Measurements from ENCODE around the gene CAMK2G.
"Not testable (repeated sequence)": the region's sequence is repeated elsewhere in the genome, so short reads cannot be mapped to it uniquely, and the experiment has no call there.

The CAMK2G gene

DNA sequence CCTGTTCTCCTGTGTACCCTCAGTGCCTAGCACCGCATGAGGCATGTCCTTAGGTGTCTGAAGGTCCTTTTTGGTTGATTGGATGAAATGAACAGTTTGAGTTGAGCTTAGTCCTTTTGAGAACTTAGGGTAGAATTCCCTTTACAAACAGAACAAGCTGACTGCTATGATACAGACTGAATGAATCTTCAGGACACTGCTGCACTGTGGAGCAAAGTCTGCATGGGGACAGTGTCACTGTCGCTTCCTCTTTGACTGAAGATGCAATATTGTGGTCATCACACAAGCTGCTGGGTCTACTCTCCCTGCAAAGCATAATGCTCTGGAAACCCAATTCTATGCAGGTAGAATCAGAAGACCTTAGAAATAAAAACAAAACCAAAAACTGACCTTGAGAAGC lies 28.0 kb upstream of the CAMK2G start:
- DNase-seq (ENCODE audit: low spot score): no peak

DNA sequence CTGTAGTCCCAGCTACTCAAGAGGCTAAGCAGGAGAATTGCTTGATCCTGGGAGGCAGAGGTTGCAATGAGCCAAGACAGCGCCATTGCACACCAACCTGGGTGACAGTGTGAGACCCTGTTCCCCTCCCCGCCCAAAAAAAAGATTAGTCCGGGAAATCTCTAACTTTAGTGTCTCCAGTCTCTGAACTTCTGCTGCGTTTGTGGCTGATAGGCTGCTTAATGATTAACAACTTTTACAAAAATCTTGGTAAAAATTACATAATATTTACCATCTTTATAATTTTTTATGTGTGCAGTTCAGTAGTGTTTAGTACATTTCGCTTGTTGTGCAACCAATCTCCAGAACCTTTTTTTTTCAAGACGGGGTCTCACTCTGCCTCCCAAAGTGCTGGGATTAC lies 26.9 kb upstream of the CAMK2G start:
- no peak for DNase-seq (ENCODE audit: low spot score)

DNA sequence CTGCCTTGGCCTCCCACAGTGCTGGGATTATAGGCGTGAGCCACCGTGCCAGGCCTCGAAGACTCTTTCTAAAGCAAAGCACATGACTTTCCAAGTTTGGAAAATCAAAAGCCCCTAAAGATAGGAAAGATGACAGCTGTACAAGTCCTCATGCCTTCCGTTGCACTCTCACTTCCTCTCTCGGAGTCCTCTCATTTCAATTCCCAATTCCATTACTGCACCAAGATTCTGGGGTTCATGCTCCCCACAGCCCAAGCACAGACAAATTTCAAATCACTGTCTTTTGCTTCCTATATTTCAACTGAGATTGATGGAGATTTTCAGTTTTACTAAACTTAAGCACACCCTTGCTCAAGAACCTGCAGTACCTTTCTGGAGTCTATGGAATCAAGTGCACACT lies 25.7 kb upstream of the CAMK2G start:
- no peak for DNase-seq (ENCODE audit: low spot score)

DNA sequence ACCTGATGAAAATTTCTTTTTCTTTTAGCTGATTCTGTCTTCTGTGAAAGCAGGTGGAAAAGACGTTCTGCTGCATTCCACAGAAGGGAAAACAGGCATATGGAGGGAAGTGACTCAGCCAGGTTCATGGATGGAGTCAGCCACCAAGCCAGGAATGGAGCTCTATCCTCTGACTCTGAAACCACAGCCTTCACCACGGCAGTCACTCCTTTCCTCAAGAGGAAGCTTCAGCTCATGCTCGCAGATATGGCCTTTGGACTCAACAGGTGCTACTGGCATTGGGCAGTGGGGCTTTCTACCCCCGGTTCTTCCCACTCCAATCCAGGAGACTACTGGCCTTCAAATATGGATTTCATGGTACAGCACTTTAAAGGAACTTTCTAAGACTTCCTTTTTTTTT lies 25.1 kb upstream of the CAMK2G start:
- peak; percentile 81 for DNase-seq (ENCODE audit: low spot score)

DNA sequence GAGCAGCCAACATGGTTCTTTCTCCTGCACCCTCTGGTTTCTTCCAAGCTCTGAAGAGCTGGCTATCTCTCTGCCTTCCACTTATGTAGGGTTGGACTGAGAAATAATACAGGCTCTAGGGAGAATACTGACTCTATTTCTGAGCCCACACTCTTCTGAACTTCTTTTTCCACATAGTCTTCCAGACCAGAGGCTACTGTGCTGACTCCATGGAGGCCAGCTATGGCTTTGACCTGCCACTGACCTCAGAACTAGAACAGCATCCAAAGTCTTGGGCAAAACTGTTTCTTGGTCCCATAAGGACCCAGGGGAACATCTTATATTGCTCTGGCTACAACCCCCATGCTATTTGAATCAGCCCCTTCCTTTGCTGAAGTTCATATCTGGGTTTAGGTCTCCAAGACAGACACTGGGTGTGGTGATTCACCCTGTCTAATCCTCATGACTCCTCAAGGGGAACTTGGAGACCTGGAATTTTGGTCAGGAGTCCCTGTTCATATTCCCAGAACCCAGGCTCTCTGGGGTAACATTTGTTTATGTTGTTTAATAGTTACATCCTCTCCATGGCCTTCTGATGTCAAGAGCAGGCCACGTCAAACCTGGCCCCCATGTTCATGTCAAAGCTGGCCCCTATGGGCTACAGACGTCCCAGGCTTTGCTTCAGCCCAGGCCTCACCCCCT lies 24.5 kb upstream of the CAMK2G start:
- no peak for DNase-seq (ENCODE audit: low spot score)

DNA sequence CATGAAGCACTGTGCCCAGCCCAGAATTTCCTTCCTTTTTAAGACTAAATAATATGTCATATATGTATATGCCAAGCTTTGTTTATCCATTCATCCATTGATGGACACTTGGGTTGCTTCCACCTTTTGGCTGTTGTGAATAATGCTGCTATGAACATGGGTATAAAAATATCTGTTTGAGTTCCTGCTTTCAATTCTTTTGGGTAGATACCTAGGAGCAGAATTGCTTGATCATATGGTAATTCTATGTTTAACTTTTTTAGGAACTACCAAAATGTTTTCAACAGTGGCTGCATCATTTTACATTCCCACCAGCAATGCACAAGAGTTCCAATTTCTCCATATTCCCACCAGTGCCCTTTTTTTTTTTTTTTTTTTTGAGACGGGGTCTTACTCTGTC lies 23.3 kb upstream of the CAMK2G start:
- DNase-seq (ENCODE audit: low spot score): no peak

DNA sequence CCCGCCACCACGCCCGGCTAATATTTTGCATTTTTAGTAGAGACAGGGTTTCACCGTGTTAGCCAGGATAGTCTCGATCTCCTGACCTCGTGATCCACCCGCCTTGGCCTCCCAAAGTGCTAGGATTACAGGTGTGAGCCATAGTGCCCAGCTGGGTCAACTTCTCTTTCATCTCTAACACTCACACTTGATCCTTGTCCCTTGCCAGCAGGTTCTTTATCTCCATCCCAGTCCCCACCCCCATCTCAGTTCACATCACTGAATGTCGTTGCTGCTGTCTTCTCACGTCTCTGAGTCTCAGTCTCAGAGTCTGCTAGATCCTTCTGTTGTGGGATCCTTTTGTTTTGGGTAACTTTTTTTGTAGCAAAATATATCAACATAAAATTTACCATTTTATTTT lies 21.0 kb upstream of the CAMK2G start:
- not testable (repeated sequence) for DNase-seq (ENCODE audit: low spot score)

DNA sequence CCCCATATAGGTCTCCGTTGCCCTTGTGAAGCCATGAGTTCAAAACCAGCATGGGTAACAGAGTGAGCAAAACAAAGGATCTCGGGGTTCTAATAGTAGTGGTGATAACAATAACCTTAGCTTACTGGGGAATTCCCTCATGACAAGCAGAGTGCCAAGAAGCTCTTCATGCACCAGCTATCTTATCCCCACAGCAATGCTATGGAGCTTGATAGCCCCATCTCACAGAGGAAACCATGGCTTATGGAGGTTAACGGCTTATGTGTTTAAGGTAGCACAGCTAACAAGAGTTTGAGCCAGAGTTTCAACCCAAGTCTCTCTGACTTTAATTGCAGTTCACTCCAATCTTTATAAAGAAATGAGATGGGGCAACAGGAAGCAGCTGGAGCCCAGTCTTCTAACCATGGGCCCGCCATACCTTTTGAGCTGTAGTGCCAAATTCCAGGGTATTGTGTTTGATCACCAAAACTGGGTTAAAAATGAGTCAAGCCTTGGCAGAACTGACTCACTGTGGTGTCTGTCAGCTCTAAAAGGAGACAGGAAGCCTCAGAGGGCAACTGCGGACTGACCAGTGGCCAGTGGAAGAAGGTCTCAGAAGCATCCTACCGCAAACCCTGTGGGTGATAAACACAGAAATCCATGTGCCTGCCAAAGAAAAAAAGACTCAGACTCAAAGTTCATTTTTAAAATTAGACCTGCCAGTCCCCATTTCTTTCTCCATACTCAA lies 20.1 kb upstream of the CAMK2G start:
- peak; percentile 52 for DNase-seq (ENCODE audit: low spot score)

DNA sequence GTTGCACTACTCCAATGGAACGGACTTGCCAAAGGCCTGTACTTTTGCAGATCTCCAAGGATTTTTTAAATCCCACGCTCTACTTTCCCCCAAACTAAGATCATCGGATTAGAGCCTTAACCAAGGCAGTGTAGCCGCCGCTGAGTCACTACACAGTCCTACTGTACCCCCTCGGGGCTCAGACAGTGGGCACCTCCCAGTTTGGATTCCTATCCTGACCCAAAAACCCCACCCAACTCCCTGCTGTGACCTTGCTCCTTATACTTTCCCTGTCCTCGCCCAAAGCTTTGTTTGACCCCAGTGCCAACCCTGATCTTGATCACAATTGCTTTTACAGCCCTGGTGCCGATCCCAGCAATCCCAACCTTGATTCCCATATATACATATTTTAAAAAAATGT lies 19.1 kb upstream of the CAMK2G start:
- no peak for DNase-seq (ENCODE audit: low spot score)

DNA sequence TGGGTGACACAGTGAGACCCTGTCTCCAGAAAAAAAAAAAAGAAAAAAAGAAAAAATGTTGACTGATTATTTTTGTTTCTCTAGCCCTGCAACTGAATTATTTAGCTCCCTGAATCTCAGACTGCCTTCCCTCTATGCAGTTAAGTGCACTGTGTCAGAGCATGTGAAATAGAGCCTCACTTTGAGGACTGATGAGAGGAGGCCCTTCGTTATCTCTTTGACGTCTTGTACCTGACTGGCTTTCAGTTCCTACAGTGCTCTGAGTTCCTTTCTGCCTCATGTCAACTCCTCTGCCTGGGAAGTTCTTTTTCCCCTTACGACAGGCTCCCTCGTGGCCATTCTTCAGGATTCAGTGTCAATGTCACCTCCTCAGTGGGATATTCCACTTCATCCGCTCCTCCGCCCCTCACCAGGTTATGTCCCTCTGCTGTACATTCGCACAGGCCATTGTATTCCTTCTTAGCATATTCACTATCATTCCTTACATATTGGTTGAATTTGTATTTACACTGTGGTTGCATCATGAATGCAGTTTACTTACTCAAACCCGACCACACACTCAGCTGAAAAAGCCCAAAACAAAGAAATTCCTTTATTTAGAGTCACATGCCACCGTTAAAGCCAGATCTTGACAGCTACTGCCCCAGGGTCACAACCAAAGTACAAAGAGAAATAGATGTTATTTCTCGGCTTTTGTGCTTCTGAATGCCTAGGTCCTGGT lies 18.1 kb upstream of the CAMK2G start:
- peak; percentile 41 for DNase-seq (ENCODE audit: low spot score)

DNA sequence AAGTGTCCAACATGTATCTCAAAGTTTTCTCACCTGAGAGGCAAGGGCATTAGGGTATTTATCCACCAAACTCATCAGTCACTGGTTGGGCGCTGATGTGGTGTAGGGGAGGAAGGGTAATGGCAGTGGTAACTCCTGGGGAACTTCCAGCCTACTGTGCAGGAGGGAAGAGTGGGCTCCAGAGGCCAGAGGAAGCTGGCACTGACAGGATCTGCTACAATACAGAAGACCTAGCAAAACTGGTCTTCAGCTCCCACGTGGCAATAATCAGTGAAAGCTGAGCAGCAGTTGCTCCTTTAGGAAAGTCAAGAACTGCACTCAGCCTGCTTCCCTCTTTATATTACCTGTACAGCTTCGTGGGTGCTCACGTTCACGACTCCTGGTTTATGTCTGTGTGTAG lies 17.2 kb upstream of the CAMK2G start:
- DNase-seq (ENCODE audit: low spot score): no peak

DNA sequence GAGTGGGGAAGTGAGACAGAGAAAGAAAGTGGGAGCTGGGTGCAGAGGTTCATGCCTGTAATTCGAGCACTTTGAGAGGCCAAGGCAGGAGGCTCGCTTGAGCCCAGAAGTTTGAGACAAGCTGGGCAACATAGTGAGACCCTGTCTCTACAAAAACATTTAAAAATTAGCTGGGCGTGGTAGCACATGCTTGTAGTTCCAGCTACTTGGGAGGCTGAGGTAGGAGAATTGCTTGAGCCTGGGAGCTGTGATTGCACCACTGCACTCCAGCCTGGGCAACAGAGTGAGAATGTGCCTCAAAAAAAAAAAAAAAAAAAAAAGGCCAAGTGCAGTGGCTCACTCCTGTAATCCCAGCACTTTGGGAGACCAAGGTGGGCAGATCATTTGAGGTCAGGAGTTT lies 16.5 kb upstream of the CAMK2G start:
- DNase-seq (ENCODE audit: low spot score): not testable (repeated sequence)

DNA sequence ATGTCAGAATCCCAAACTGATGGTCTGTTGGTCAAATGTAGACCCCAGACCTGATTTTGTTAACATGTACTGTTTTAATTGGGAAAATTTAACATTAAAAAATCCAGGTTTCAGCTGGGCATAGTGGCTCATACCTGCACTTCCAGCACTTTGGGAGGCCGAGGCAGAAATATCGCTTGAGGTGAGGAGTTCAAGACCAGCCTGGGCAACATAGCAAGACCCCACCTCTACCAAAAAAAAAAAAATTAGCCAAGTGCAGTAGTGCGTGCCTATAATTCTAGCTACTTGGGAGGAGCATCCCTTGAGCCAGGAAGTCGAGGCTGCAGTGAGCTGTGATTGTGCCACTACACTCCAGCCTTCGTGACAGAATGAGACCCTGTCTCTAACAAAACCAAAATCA lies 15.9 kb upstream of the CAMK2G start:
- no peak for DNase-seq (ENCODE audit: low spot score)

DNA sequence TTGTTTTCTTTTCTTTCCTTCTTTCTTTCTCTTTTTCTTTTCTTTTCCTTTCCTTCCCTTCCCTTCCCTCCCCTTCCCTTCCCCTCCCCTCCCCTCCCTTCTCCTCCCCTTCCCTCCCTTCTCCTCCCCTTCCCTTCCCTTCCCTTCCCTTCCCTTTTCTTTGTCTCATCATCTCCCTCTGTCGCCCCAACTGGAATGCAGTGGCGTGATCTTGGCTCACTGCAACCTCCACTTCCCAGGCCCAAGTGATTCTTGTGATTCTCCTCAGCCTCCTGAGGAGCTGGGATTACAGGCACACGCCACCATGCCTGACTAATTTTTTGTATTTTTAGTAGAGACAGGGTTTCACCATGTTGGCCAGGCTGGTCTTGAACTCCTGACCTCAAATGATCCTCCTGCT lies 15.1 kb upstream of the CAMK2G start:
- not testable (repeated sequence) for DNase-seq (ENCODE audit: low spot score)

DNA sequence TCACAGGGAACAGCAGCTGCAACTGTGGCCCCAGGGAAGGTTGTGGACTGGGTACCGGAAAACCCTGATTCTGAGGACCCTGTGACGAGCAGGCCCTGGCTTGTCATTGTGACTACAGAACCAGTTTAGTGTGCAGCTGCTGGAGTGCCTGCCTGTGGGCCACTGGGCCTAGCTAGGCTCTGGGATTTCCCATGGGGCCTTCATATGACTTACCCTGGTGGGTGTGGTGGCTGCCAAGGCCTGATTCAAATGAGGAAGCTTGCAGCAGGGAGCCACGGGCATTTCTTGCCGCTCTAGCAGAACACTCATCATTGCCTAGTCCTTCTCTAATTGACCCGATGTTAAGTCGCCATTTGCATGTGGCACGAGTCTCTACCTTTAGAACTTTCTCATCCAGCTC lies 14.7 kb upstream of the CAMK2G start:
- DNase-seq (ENCODE audit: low spot score): peak; percentile 54

DNA sequence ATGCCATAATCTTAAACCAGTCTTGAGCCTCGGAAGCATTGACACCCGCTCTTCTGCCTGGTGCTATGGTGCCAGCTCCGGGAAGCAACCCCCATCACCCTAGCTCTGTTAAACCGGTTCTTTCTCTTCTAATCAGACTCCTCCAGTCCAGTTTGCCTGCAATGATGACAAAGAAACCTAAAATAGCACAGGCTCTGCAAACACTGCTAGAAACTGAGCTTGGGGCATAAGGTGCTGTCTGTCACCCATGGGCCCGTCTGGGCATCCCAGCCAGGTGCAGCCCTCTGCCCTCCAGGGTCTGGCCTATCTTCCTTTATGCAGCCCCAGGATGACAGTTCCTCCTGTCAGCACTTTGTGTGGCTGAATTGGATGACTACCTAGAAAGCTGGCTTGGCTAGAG lies 14.2 kb upstream of the CAMK2G start:
- peak; percentile 8 for DNase-seq (ENCODE audit: low spot score)

DNA sequence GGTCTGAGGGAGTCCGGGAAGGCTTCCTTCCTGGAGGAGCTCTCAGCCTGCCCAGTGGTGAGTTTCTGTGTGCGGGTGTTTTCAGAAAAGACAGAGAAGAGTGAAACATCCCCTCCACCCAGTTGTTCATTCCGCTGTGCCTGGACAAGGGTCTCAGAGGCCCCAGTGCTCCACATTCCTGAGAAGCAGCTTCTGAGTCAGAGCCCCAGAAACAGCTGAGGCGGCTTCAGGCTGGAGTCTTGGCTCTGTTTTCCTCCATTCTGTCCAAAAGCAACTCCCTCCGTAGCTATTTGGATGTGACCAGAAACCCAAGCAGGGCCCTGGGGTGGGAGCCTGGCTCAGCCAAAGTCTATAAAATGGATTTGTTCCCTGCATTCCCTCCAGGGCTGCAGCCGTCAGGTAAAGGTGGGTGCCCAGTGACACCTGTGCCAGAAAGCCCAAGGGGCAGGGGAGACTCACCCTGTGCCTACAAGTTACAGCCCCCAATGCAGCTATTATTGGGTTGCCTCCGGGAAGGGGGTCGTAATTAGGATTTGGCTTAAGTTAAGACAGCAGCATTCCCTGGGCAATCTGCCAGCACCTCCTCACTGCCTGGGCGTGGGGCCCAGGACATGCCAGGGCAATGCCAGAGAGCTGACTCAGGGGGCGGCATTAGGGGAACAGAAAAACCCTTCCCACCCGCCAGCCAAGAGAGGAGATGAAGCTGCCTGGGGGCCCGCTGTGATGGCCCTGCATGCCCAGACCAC lies 13.1 kb upstream of the CAMK2G start:
- peak; percentile 85 for DNase-seq (ENCODE audit: low spot score)

DNA sequence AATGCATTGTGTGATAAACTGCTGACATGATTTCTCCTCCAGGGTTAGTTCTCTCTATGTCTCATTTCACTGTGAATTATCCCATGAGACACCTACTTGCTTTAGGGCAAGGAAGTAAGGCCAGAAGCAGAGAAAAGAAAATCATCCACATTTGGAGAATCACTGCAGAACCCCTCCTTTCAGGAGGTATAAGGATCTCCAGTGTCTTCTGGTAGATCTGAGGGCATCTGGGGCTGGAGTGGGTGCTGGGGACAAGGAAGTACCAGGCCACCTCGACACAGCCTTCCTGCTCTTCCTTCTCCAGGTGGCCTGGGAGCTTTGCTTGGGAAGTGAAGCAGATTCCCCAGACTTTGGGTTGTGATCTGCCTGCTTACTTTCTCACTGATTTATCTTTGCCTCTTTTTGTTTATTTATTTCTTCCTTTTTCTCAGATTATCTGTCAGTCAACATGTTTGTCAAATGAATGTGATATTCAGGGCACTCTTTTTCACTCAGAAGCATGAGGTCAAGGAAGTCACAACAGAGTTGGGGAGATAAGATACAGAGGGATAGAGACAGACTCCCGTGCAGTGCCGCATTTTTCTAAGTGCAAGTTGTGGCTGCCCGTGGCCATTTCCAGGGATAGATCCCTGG lies 12.4 kb upstream of the CAMK2G start:
- peak; percentile 10 for DNase-seq (ENCODE audit: low spot score)

DNA sequence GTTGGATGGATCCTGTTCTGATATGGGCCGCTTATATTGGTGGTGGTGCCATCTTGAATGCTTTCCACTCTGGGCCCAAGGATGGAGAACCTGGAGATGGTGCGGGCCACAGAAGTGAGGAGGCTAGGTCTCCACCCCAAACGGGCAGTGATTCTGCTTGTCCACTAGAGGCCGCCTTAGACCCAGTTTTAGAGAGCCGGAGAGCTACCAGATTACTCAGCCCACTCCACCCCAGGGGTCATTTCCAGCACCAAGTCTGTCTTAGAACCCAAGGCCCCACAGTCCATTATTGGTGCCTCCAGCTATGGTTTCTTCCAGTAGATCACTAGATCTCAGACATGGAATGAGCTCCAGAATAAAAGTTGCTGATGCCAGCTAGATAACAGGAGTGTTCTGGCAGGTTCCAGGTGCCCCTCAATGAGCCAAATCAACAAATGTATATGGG lies 11.8 kb upstream of the CAMK2G start:
- DNase-seq (ENCODE audit: low spot score): peak; percentile 84

DNA sequence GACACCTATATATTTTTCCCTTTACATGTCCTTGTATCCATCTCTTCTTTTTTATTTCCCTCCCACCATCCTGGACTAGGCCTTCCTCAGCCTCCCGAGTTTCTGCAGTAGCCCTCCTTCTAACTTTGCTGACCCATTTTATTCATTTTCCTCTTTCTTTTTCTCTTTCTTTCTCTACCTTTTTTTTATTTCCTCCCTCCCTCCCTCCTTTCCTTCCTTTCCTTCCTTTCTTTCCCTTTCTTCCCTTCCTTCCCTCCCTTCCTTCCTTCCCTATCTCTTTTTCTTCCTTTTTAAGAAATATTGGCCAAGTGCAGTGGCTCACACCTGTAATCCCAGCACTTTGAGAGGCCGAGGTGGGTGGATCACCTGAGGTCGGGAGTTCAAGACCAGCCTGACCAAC lies 9.7 kb upstream of the CAMK2G start:
- no peak for DNase-seq (ENCODE audit: low spot score)

DNA sequence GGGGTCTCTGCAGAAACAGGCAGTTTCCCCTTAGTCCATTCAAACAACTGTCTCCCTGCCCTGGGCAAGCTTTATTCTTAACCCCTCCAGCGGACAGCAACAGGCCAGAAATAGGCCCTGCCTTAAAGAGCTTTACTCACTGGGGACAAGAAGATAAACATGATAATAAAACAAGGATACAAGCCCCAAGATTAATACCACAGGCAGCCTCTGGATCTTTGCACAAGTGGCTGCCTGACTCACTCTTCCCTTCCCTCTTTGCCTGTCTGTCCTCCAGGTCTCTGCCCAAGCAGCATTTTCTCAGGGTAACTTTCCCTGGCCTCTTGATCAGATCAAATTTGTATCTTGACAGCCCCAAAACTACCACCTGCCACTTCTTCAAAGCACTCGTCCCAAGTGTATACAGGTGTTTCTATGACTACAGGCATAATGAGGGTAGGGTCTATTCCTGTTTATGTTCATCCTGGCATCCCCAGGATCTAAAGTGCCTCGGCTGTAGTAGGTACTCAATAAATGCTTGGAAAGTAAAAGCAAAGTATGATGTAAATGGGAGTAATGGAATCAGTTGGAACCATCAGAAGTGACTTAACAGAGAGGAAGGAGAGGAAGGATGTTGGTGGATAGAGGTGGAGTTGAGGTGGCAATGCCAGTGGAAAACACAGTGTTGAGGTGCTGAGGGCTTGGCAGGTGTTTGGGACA lies 7.0 kb upstream of the CAMK2G start:
- no peak for DNase-seq (ENCODE audit: low spot score)
